CD4-positive, alpha-beta T cell (primary cell): ENCODE results near the gene HACD3. TPM values are rescaled to one million over a fixed set of nuclear protein-coding genes. Genes with fewer than 3 reads are reported as not detected.

Experiments
- ATAC-seq: fragments of 200-7000 bp; cut with Tn5 transposase; one replicate; pipeline ENCODE4 v1.10.0; 2022; ENCODE audit warnings: mild to moderate bottlenecking; ENCODE audit not compliant: poor library complexity
- CTCF ChIA-PET: fragments of 350-600 bp; sonication (Branson Sonifier 250); formaldehyde crosslinking; loops from one replicate; lab custom pipeline; 2021; ENCODE audit warnings: antibody characterized with exemption, inconsistent platforms; lab: Charles Lee
- POLR2A ChIA-PET: fragments of 350-600 bp; sonication (Branson Sonifier 250); formaldehyde crosslinking; loops from one replicate; lab custom pipeline; 2021; ENCODE audit warnings: antibody characterized with exemption, inconsistent platforms; lab: Charles Lee
- DNase-seq, 14 experiments: peaks; one replicate each; pipeline ENCODE4 v3.0.0-alpha.2; 2013 to 2020; ENCODE audit warnings: mixed read lengths in 2 of 14
- H3K27ac ChIP-seq, 2 donors: one replicate each; pipeline versions ENCODE4 v1.5.1 to v1.7.0; 2013; ENCODE audit warnings: low read length in 2 of 2, low read depth in 1 of 2, mild to moderate bottlenecking in 1 of 2
- H3K27me3 ChIP-seq, 2 experiments: 1 replicate in 1 of 2; 2 replicates in 1 of 2; pipeline versions ENCODE4 v1.6.1 to v1.7.0; 2013; ENCODE audit warnings: low read length in 2 of 2, control low read depth in 1 of 2, mild to moderate bottlenecking in 1 of 2, moderate library complexity in 1 of 2; ENCODE audit not compliant: insufficient read depth in 2 of 2, control insufficient read depth in 1 of 2
- H3K36me3 ChIP-seq: one replicate; pipeline ENCODE4 v1.6.1; 2013; ENCODE audit warnings: low read length, control low read depth; ENCODE audit not compliant: insufficient read depth
- H3K4me1 ChIP-seq: one replicate; pipeline ENCODE4 v1.6.1; 2013; ENCODE audit warnings: low read length, control low read depth; ENCODE audit not compliant: insufficient read depth
- H3K4me3 ChIP-seq: one replicate; pipeline ENCODE4 v1.5.1; 2013; ENCODE audit warnings: mild to moderate bottlenecking, low read length, moderate library complexity
- H3K9me3 ChIP-seq, 2 experiments: 1 replicate in 1 of 2; 2 replicates in 1 of 2; pipeline versions ENCODE4 v1.6.1 to v1.7.0; 2013; ENCODE audit warnings: low read length in 2 of 2, mild to moderate bottlenecking in 2 of 2, control low read depth in 1 of 2, moderate library complexity in 1 of 2; ENCODE audit not compliant: control insufficient read depth in 1 of 2, insufficient read depth in 1 of 2
- H3K27ac Mint-ChIP-seq: one replicate; pipeline ENCODE4 v1.8.0; 2020; ENCODE audit warnings: mixed read lengths
- H3K27me3 Mint-ChIP-seq: one replicate; pipeline ENCODE4 v1.8.0; 2021; ENCODE audit warnings: mixed read lengths
- H3K36me3 Mint-ChIP-seq: one replicate; pipeline ENCODE4 v1.8.0; 2021; ENCODE audit warnings: low read depth, mixed read lengths
- H3K4me1 Mint-ChIP-seq: one replicate; pipeline ENCODE4 v1.8.0; 2021; ENCODE audit warnings: low read depth, mixed read lengths
- H3K4me3 Mint-ChIP-seq: one replicate; pipeline ENCODE4 v1.8.0; 2020; ENCODE audit warnings: mild to moderate bottlenecking, mixed read lengths
- H3K9me3 Mint-ChIP-seq: one replicate; pipeline ENCODE4 v1.8.0; 2020; ENCODE audit warnings: mixed read lengths
- CTCF ChIP-seq: fragments of 200-600 bp; IDR thresholded peaks from one replicate; pipeline ENCODE4 v1.8.0; 2022; ENCODE audit warnings: antibody characterized with exemption, mild to moderate bottlenecking
- intact Hi-C, 2 experiments: fragments of 100-400 bp; cut with DNase I in 1 of 2; cut with micrococcal nuclease in 1 of 2; formaldehyde crosslinking; loops; one replicate each; pipeline versions ENCODE4 v1.15.1 to v1.9.0; 2023 to 2025; cut with DNase I, micrococcal nuclease
- total RNA-seq, 174 experiments: library from RNA in 2 of 174; stranded (reverse) in 2 of 174; gene quantifications; one replicate each; pipeline ENCODE4 v1.2.3 and lab custom pipeline; 2021 to 2026

The HACD3 gene
- total RNA-seq, 2 experiments from 2014 or later, result 13.9 to 14.1 TPM

GRCh38 chr15:65556622-65557021, 26.4 kb downstream of the HACD3 start:
- no peak overlapping the region for H3K27ac ChIP-seq
- Mint-ChIP-seq H3K4me1 (no peaks in the 10 kb centered on the region), H3K36me3 (peaks cover 77% of the 10 kb centered on the region), H3K4me3 (no peak overlapping the region), H3K9me3 (no peaks in the 10 kb centered on the region), H3K27ac (no peak overlapping the region), H3K27me3 (no peaks in the 10 kb centered on the region)
- H3K4me1 ChIP-seq, result no peaks in the 10 kb centered on the region
- no peak for ATAC-seq
- ChIA-PET POLR2A (no interaction called here), CTCF (no interaction called here)
- H3K9me3 ChIP-seq, result no peaks in the 10 kb centered on the region
- intact Hi-C loops, result no loop called here
- H3K4me3 ChIP-seq, result no peak overlapping the region
- H3K36me3 ChIP-seq, result peaks cover 47% of the 10 kb centered on the region
- no peak for TF ChIP-seq CTCF
- H3K27me3 ChIP-seq, result no peaks in the 10 kb centered on the region
- DNase-seq, result no peak

- ChIA-PET POLR2A (interaction anchor here (0.8 kb wide), 1 partner anchor 234 kb away, joined by 3 read pairs; no protein-coding TSS in a partner anchor), CTCF (no interaction called here)
- H3K27me3 ChIP-seq, result no peaks in the 10 kb centered on the region
- Mint-ChIP-seq H3K36me3 (peaks cover 89% of the 10 kb centered on the region), H3K4me3 (no peak overlapping the region), H3K27ac (no peak overlapping the region), H3K9me3 (no peaks in the 10 kb centered on the region), H3K27me3 (no peaks in the 10 kb centered on the region), H3K4me1 (no peaks in the 10 kb centered on the region)
- no peak overlapping the region for H3K27ac ChIP-seq
- DNase-seq, result no peak
- H3K9me3 ChIP-seq, result no peaks in the 10 kb centered on the region
- peaks cover 52% of the 10 kb centered on the region for H3K36me3 ChIP-seq
- no peak for TF ChIP-seq CTCF
- no peak for ATAC-seq
- no peak overlapping the region for H3K4me3 ChIP-seq
- intact Hi-C loops, result no loop called here
- no peaks in the 10 kb centered on the region for H3K4me1 ChIP-seq
Measured at GRCh38 chr15:65558336-65558735, 28.1 kb downstream of the HACD3 start.

GRCh38 chr15:65558997-65559760, 28.9 kb downstream of the HACD3 start:
- ChIA-PET POLR2A (interaction anchor here (0.7 kb wide), 1 partner anchor 338 kb away, joined by 3 read pairs; no protein-coding TSS in a partner anchor), CTCF (no interaction called here)
- intact Hi-C loops, result no loop called here
- Mint-ChIP-seq H3K4me3 (no peak overlapping the region), H3K27ac (no peak overlapping the region), H3K4me1 (no peaks in the 10 kb centered on the region), H3K36me3 (peaks cover 89% of the 10 kb centered on the region), H3K27me3 (no peaks in the 10 kb centered on the region), H3K9me3 (no peaks in the 10 kb centered on the region)
- no peak for TF ChIP-seq CTCF
- Histone ChIP-seq H3K4me3 (no peak overlapping the region), H3K36me3 (peaks cover 53% of the 10 kb centered on the region), H3K27ac (no peak overlapping the region), H3K4me1 (no peaks in the 10 kb centered on the region), H3K27me3 (no peaks in the 10 kb centered on the region), H3K9me3 (no peaks in the 10 kb centered on the region)
- no peak for ATAC-seq
- no peak for DNase-seq
